GM21515 (cell line): ENCODE data around the gene CHST15.

Experiments
- ATAC-seq: cut with Tn5 transposase; IDR thresholded peaks from one replicate; pipeline ENCODE4 v1.9.1; 2021; ENCODE audit not compliant: unreplicated experiment

CHST15 gene

DNA sequence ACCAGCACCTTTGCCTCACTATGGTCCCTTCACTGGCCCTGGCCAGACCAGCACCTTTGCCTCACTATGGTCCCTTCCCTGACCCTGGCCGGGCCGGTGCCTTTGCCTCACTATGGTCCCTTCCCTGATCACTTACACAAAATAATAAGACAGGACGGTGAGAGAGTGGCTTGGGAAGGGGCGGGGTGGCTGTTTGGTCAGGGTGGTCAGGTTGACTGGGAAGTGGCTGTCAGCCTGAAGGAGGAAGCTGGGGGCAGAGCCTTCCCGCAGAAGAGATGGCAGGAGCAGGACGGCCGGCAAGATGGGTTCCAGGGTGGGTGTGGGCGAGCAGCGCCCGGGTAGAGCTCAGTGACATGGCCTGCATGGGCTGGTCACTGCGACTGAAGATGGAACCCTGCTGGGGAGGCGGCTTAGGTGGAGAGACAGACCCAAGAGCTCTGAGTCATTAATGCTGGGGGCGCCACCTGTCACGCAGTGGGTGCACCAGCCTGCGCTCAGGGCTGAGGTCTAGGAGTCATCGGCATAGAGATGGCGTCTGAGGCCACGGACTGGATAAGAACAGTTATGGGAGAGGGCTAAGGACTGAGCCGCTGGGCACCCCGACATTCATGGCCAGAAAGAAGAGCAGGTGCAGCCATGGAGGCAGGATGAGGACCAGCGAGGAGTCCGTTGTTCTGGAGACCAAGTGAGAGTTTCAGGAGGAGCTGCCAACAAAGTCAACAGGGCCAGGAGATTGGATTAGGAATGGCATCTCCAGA is 91.8 kb downstream of the CHST15 start:
- no peak for ATAC-seq

DNA sequence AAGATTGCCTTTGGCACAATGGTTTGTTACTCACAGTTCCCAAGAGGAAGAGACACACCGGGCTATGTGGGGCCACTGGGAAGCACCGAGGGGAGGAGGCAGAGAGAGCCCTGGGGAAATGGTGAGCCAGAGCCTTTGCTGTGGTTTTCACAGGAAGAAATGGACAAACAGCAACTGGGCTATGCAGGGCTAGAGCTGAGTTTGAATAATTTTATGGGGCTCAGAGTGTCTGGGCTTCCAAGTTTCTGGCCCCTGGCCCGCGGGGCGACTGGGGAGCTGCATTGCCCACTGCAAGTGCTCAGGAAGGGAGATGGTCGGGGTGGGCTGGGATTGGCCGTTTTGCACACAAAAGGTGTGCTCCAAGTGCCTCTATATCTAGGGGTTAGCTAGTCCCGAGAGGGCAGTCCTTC is 92.6 kb downstream of the CHST15 start:
- ATAC-seq: no peak

DNA sequence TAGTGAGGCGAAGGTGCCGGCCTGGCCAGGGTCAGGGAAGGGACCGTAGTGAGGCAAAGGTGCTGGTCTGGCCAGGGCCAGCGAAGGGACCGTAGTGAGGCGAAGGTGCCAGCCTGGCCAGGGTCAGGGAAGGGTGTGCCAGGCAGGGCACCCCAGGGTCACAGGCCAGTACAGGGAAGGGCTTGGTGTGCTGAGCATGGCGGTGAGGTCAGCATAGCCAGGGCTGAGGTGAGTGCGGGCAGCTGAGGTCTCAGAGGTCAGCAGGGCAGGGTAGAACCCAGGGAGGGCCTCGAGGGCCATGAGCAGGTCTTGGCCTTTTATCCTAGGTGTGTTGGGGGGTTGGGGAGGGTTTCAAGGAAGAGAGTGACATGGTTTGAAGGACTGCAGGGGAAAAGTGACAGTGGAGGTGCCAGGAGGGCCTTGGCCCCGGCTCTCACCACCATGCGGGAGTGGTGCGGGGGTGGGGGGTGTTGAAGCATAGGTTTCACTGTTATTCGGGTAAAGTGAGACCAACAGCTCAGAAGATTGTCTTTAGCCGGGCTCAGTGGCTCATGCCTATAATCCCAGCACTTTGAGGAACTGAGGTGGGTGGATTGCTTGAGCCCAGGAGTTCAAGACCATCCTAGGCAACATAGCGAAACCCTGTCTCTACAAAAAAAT is 93.3 kb downstream of the CHST15 start:
- ATAC-seq: no peak

DNA sequence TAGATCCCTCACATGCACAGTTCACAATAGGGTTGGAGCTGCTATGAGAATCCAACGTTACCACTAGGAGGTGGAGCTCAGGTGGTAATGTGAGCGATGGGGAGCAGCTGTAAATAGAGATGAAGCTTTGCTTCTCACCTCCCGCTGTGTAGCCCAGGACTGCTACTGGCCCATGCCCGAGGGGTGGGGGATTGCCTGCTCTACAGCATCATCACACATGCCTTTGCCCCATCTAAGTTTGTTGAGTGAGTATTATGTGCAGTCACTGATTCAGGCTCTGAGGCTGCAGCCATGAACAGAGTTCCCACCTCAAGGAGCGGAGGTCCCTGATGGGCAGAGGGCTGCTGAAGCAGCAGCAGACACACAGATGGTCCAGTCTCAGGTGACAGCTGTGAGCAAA is 94.1 kb downstream of the CHST15 start:
- ATAC-seq: no peak

DNA sequence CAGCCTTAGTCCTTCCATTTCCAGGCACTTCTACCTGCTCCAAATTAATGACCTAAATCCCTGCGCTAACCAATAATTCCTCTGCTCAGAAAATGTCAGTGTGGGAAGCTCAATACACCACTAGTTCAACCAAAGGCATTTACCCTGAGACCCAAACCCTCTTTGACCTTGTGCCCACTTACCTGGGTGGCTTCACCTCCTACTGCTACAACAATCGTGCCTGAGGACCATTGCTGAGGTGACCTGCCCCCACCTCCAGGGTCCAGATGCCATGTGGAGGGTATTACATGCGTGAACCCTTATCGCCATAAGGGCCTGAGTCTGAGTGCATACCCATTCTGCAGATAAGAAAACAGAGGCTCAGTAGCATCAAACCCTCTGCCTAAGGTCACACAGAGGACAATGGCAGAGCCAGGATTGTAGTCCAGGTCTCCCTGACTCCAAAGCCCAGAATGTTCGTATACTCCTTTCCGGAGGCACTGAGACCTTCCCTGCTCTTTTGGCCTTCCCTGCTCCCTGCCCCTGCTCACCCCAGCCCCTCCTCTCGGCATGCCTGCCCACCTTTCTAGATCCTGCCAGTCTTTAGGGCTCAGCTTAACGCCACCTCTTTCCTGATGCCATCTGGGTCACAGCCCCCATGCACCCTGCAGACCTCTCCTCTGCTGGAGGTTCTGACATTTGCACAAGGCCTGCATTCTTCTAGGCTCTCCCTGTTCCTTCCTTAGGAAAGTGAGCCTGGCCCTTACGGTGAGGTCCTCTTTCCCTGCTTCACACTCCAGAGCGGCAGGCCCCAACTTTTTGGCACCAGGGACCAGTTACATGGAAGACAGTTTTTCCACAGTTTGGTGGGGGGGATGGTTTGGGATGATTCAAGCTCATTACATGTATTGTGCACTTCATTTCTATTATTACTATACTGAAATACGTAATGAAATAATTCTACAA is 94.9 kb downstream of the CHST15 start:
- no peak for ATAC-seq

DNA sequence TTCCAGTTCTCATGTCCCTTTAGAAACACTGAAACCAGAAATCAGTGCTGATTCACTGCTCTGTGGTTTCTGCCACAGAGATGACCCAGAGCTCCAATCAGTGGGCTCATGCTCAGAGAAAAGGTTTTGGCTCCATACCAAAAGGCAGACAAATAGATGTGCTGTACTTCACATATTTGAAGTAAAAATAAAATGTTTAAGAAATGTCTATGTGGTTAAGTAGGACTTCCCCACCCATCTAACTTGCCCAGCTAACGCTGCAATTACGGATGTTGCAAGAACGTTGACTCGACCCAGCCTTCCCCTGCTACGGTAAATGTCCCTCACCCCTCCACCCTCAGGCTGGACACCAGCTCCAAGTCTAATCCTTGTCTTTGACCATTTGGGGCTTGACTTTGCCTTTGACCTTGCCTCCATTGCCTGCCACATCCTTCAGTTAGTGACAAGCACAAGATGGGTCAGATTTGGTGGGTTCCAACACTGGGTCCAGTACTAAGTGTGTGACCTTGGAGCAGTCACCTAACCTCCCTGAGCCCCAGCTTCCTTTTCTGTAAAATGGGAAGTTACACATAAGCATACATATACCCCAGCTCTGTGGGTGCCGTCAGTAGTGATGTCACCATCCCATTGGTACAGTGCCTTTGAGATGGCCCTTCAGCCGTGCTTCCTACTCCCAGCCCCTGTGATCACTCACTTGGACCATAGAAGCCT is 95.8 kb downstream of the CHST15 start:
- no peak for ATAC-seq

DNA sequence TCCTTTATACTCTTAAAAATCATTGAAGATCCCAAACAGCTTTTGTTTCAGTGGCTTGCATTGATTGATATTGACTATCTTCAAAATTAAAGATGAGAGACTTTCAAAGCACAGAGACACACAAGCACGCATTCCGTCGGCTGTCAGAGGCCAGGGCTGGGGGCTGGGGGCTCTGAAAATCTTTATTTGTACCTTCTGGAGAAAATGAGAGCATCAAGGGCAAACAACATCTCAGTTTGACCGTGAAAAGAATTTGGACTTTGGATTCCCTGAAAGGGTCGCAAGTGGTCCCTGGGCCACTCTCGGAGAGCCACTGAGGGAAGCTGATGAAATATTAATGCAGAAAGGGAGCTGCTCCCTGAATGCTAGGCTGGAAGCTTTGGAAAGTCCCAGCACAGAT is 96.4 kb downstream of the CHST15 start:
- no peak for ATAC-seq

DNA sequence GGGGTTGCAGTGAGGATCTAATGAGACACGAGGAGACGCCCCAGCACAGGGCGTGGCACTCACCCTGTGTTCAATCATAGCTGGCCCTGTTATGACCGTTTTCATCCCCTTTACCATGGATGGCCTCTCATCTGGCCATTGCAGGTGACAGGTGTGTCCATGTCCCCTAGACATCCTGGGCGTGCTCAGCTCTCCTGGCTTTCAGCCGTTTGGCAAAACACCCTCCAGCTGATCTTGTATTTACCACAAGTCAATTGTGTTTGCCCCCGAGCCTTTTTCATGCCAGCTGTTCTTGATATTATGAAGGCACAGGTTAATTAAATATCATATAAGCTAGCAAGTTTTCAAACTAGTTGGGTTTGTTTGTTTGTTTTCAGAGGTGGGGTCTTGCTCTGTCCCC is 97.1 kb downstream of the CHST15 start:
- no peak for ATAC-seq

DNA sequence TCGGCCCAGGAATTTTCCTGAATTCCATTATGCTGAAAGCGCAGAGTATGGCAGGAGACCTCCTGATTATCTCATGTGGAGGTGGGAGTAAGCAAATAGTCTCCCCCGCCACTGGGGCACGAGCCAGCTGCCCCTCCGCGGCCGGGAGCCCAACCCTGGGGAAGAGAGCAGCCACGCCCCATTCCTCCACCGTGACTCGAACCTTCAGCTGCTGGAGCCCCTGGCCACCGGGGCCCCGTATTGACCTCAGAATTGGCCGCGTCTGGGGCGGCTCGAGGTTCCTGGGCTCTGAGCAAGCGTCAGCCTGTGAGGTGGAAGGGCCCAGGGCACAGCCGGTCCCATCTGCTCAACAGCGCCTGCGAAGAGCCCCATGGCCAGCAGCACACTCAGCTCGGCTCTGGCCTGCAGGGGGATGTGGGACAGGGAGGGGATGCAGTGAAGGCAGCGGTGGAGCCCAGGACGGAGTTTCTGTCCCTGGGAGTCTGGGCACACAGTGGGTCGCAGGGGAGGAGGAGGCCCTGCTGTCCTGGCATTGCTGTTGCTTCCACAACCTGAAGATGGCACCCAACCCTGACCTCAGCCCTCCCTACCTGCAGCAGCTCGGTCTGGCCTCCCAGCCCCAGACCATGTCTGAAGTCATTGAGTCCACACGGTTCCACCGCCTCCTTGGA is 97.8 kb downstream of the CHST15 start:
- ATAC-seq: peak; percentile 74

DNA sequence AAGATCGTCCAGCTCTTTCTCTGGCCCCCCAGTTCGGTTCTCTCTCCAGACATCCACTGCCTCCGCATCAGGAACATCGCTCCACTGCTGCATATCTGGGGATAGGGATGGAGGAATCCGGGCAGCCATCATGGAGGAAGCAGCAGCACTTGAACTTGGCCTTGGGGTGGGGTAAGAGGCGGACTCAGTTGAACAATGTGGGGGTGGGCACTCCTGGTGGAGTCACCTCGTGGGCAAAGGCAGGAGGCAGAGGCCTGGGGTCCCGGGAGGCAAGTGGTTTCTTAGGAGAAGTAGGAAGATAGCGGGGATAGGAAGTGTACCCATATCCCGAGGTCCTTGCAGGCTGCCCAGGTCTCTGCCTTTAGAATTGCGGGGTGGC is 98.3 kb downstream of the CHST15 start:
- no peak for ATAC-seq

DNA sequence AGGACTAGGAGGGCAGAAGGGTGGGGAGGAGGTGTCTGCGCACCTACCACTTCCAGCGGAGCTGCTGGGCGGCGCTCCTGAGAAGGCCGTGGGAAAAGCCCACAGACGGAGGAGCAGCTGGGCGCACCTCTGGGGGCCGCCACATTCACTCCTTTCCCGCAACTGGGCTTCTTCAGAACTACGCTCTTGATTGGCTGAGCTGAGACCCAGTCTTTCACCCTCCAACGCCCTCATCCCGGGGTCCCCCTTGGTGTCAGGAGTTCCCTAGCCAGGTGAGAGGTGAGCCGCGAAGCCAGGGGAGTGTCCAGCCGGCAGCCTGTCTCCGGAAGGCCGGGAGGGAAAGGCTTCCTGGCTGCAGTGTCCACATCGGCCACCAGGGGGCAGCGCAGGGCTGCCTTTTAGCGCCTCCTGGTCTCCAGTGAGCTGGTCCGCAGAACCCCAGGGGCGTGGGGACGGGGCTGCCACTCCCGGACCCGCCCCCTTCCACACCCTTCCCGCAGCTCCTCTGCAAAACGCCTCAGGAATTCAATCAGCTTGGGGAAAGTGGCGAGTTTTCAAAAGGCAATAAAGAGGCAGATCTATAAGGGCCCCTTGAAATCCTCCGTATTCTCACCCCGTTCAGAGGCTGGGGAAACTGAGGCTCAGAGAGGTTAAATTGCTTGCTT is 98.8 kb downstream of the CHST15 start:
- no peak for ATAC-seq

DNA sequence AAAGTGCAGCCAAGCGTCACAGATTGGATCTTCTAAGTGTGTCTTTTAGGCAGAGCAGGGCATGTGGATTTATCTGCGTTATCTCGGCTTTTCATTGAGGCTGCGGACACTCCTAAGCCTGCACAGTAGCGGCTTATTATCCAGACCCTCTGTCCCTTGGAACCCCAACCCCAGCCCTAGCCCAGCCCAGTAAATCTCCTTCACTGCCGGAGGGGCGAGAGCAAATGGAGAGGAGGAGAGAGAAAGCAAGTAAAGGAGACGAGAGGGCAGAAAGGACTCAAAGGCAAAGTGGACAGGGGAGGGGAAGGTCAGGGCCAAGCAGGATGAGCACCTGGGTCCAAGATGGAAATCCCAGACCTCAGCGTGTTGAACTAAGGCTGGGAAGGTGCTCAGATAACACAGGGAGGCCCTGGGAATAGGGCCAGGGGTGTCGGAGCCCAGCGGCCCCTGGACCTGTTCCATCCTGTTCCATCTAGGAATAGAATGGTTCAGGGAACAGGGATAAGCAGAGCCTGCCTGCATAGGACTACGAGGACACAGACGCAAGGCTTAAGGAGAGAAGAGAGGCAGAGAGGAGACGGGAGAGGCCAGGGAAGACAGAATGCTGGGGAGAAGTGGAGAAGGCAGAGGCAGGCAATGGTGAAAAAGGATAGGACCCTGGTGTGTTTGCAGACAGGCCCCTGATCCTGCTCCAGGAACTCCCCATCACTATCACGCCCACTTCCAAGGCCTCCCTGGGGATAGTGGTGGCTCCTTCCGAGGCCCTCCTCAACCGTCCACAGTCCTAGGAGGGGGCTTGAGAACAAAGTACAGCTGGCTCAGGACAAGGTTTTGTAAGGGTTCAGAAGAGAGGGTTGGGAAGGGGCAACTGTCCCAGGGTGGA is 99.6 kb downstream of the CHST15 start:
- ATAC-seq: no peak

DNA sequence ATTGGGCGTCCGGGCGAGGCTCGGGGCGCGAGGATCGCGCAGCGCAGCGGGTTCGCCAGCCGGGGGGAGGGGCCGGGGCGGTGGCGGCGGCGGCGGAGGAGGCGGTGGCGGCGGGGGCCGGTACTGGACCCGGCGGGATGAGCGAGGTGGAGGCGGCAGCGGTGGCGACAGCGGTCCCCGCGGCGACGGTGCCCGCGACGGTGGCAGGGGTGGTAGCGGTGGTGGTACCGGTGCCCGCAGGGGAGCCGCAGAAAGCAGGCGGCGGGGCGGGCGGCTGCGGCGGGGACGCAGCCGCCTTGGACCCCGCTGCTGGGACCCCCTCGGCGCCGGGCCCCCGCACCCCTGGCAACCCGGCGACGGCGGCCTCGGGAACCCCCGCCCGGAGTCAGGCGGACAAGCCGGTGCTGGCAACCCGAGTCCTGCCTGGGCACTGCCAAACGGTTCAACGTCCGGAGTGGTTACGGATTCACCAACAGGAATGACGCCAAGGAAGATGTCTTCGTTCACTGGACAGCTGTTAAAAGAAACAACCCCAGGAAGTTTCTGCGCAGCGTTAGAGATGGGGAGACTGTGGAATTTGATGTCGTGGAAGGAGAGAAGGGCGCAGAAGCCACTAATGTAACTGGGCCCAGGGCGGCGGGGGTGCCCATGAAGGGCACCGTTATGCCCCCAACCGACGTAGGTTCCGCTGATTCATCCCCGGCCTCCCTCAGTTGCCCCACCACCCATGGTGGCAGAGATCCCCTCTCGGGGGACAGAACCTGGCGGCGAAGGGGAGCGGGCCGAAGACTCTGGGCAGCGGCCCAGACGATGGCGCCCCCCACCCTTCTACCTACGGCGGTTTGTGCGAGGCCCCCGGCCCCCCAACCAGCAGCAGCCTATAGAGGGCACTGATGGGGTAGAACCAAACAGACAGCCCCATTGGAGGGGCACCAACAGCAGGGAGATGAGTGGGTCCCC is 101.5 kb downstream of the CHST15 start:
- no peak for ATAC-seq

DNA sequence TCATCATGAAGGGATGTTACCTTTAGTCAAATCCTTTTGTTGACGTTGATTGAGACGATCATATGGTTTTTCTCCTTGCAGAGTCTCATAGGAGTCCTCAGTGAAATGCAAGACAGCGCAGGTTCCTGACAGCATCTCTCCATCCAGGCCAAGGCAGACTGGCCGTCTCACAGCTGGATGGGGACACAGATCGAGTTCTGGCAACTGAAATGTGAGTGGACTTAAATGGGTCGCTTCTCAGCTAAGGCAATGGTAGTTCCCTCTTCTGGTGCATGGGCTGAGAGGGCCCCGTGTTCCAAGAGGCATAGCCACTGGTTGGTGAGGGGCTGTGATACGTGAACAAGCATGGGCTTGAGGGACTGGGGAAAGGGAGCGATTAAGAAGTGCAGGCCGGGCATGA is 102.5 kb downstream of the CHST15 start:
- no peak for ATAC-seq

DNA sequence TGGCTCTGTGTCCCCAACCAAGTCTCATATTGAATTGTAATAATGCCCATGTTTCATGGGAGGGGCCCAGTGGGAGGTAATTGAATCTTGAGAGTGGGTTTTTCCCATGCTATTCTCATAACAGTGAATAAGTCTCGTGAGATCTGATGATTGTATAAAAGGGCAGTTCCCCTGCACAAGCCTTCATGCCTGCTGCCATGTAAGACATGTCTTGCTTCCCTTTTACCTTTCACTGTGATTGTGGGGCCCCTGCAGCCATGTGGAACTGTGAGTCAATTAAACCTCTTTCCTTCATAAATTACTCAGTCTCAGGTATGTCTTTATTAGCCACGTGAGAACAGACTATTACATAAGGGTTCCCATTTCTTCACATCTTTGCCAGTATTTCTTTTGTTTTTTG is 104.7 kb downstream of the CHST15 start:
- ATAC-seq: no peak

DNA sequence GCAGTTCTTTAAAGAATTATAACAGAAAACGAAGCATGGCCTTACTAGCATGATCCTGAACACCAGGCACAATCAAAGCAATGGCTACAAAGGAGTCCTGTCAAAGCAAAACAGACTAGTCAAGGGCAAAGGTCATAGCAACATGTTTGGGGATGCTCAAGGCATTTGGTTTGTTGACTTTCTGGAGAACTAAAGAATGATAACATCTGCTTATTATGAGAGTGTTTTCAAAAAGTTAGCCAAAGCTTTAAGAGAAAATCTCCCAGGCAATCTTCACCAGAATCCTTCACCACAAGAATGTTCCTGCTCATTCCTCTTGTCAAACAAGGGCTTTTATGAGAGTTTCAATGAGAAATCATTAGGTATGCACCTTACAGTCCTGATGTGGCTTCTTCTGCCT is 106.7 kb downstream of the CHST15 start:
- ATAC-seq: no peak

DNA sequence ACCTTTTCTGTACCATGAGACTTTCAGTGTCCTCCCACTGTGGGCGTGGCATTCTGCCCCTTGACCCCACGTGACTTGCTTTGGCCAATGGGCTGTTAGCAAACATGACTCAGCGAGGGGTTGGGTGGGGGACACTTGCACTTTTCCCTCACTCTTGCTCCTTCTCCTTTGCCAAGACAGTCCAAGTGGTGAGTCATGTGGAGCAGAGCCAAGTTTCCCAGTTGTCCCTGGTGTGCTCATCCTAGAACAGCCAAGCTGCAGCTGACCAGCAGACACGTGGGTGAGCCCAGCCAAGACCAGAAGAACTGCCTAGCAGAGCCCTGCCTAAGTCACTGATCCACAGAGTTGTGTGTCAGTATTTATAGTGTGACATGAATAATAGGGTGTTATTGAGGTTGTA is 119.0 kb downstream of the CHST15 start:
- no peak for ATAC-seq
